ENCODE measurements around the gene HBA1.

DNA sequence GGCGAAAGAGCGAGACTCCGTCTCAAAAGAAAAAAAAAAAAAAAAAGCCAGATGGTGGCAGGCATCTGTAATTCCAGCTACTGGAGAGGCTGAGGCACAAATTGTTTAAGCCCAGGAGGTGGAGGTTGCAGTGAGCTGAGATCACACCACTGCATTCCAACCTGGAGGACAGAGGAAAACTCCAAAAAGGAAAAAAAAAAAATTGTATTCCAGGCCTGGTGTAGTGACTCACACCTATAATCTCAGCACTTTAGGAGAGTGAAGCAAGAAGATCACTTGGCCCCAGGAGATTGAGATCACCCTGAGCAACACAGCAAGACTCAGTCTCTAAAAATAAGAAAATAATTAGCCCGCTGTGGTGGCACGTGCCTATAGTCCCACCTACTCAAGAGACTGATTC lies 23.9 kb downstream of the HBA1 start:
- TF ChIP-seq, protein P1, sequence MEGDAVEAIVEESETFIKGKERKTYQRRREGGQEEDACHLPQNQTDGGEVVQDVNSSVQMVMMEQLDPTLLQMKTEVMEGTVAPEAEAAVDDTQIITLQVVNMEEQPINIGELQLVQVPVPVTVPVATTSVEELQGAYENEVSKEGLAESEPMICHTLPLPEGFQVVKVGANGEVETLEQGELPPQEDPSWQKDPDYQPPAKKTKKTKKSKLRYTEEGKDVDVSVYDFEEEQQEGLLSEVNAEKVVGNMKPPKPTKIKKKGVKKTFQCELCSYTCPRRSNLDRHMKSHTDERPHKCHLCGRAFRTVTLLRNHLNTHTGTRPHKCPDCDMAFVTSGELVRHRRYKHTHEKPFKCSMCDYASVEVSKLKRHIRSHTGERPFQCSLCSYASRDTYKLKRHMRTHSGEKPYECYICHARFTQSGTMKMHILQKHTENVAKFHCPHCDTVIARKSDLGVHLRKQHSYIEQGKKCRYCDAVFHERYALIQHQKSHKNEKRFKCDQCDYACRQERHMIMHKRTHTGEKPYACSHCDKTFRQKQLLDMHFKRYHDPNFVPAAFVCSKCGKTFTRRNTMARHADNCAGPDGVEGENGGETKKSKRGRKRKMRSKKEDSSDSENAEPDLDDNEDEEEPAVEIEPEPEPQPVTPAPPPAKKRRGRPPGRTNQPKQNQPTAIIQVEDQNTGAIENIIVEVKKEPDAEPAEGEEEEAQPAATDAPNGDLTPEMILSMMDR (IDR thresholded peaks at IDR 0.05), result no peak
- TF ChIP-seq EP300 (IDR thresholded peaks at IDR 0.05) (no peak), POLR2AphosphoS5 (IDR thresholded peaks at IDR 0.05) (no peak), POLR2A (IDR thresholded peaks at IDR 0.05; ENCODE audit: low read depth) (no peak)
